ENCODE data around the gene FOSL1. TPM values are rescaled to one million over a fixed set of nuclear protein-coding genes. Genes with fewer than 3 reads are reported as not detected.

The FOSL1 gene
- total RNA-seq, 1 experiment from 2014 or later = 33.7 TPM

- H3K23me2 ChIP-seq (ENCODE audit: insufficient read length, low read depth, low read length, poor library complexity, severe bottlenecking) = no peaks in the 10 kb centered on the region
- H2BK20ac ChIP-seq (ENCODE audit: low read depth, low read length, poor library complexity, severe bottlenecking) = no peak overlapping the region
- no CpG with 5 or more reads among the region's 4 CpGs for WGBS (ENCODE audit: extremely low coverage, insufficient read length, low lambda C conversion rate)
These were observed 58.0 kb downstream of the FOSL1 start for GRCh38 chr11:65842144-65842543.

More at GRCh38 chr11:65842144-65842543, 58.0 kb downstream of the FOSL1 start:
- Histone ChIP-seq H2AK5ac (ENCODE audit: insufficient read length, low read length) (no peak overlapping the region), H3K27ac (ENCODE audit: insufficient read length, low read depth, low read length) (no peak overlapping the region), H4K20me1 (ENCODE audit: control insufficient read depth, insufficient read depth, insufficient read length) (no peaks in the 10 kb centered on the region), H3K14ac (ENCODE audit: insufficient read depth, low read length) (no peak overlapping the region), H2BK12ac (ENCODE audit: insufficient read length, low read depth, low read length) (no peak overlapping the region), H4K5ac (ENCODE audit: insufficient read length, low read depth, low read length) (no peak overlapping the region), H3T11ph (ENCODE audit: low read length) (no peak overlapping the region), H3K4me2 (ENCODE audit: insufficient read depth, insufficient read length, low read length) (no peak overlapping the region), H3K79me2 (ENCODE audit: insufficient read depth, low read length) (no peaks in the 10 kb centered on the region), H3K4ac (ENCODE audit: low read depth, low read length) (no peak overlapping the region), H3K79me1 (ENCODE audit: insufficient read depth, low read depth, low read length, poor library complexity, severe bottlenecking) (no peaks in the 10 kb centered on the region), H2BK5ac (ENCODE audit: insufficient read length, low read length) (no peak overlapping the region), H4K91ac (ENCODE audit: insufficient read length, low read depth, low read length) (no peak overlapping the region), H3K23ac (ENCODE audit: insufficient read length, low read depth, low read length) (no peak overlapping the region), H4K8ac (replicated peaks; ENCODE audit: insufficient read length, low read depth, low read length) (no peak overlapping the region), H3K4me1 (ENCODE audit: insufficient read depth, low read length) (no peaks in the 10 kb centered on the region), H3K9me3 (ENCODE audit: control insufficient read depth, low read depth, low read length) (no peaks in the 10 kb centered on the region), H2BK15ac (ENCODE audit: low read depth, low read length) (no peak overlapping the region), H2AFZ (ENCODE audit: low read length) (no peak overlapping the region), H3K9ac (ENCODE audit: extremely low read depth, insufficient read length, low read length) (no peak overlapping the region), H3K27me3 (ENCODE audit: insufficient read depth, low read length) (no peaks in the 10 kb centered on the region), H3K56ac (ENCODE audit: insufficient read length, low read depth, low read length) (no peak overlapping the region), H2BK120ac (ENCODE audit: low read depth, low read length, poor library complexity, severe bottlenecking) (no peak overlapping the region), H3K18ac (ENCODE audit: insufficient read length, low read depth, low read length) (no peak overlapping the region)
- no peak for TF ChIP-seq CTCF (conservative IDR thresholded peaks at IDR 0.05)
- no peak overlapping the region for H3K27ac Mint-ChIP-seq
- peaks cover 7% of the 10 kb centered on the region for H3K27me3 Mint-ChIP-seq (ENCODE audit: low read depth)
- no peaks in the 10 kb centered on the region for H3K9me3 Mint-ChIP-seq
- no peak for DNase-seq
- H3K36me3 Mint-ChIP-seq (ENCODE audit: insufficient read depth in 1 of 3, low read depth in 3 of 3) = no peaks in the 10 kb centered on the region
- no peaks in the 10 kb centered on the region for H3K4me1 Mint-ChIP-seq
- H3K4me3 Mint-ChIP-seq = no peak overlapping the region

Other genes with a start within 250 kb of the FOSL1 start
- 43.3 and 48.8 TPM in 2 replicates for gene RELA, start 237.5 kb downstream of the FOSL1 start, total RNA-seq (2021)
- 56.7 and 57.4 TPM in 2 replicates for gene KAT5, start 188.1 kb downstream of the FOSL1 start, total RNA-seq (2021)
- 53.8 and 57.7 TPM in 2 replicates for gene RNASEH2C, start 179.6 kb downstream of the FOSL1 start, total RNA-seq (2021)
- 9.4 and 9.6 TPM in 2 replicates for gene AP5B1, start 119.4 kb downstream of the FOSL1 start, total RNA-seq (2021)
- 5.1 and 5.7 TPM in 2 replicates for gene OVOL1, start 113.3 kb downstream of the FOSL1 start, total RNA-seq (2021)
- 0.88 and 1.2 TPM in 2 replicates for gene SNX32, start 66.4 kb downstream of the FOSL1 start, total RNA-seq (2021)
- gene CFL1, start 42.2 kb downstream of the FOSL1 start, total RNA-seq (2021) = 1,107 and 1,147 TPM in 2 replicates
- 45.0 and 49.2 TPM in 2 replicates for gene MUS81, start 40.0 kb downstream of the FOSL1 start, total RNA-seq (2021)
- 22.9 and 26.2 TPM in 2 replicates for gene EFEMP2, start 27.6 kb downstream of the FOSL1 start, total RNA-seq (2021)
- not detected in 2 replicates for gene CTSW, start 20.6 kb downstream of the FOSL1 start, total RNA-seq (2021)
- gene FIBP, start 11.9 kb downstream of the FOSL1 start, total RNA-seq (2021) = 86.8 and 87.0 TPM in 2 replicates
- gene CCDC85B, start 9.7 kb downstream of the FOSL1 start, total RNA-seq (2021) = 23.3 and 23.4 TPM in 2 replicates
- 14.0 and 15.7 TPM in 2 replicates for gene C11orf68, start 18.7 kb upstream of the FOSL1 start, total RNA-seq (2021)
- 101 and 105 TPM in 2 replicates for gene DRAP1, start 19.0 kb upstream of the FOSL1 start, total RNA-seq (2021)
- 2.2 and 3.1 TPM in 2 replicates for gene TSGA10IP, start 45.1 kb upstream of the FOSL1 start, total RNA-seq (2021)
- 52.0 and 57.8 TPM in 2 replicates for gene SART1, start 61.3 kb upstream of the FOSL1 start, total RNA-seq (2021)
- gene EIF1AD, start 101.8 kb upstream of the FOSL1 start, total RNA-seq (2021) = 46.7 and 52.6 TPM in 2 replicates
- 346 and 359 TPM in 2 replicates for gene BANF1, start 102.1 kb upstream of the FOSL1 start, total RNA-seq (2021)
- gene CST6, start 111.6 kb upstream of the FOSL1 start, total RNA-seq (2021) = not detected in 2 replicates
- not detected in 2 replicates for gene CATSPER1, start 126.1 kb upstream of the FOSL1 start, total RNA-seq (2021)
- gene GAL3ST3, start 148.8 kb upstream of the FOSL1 start, total RNA-seq (2021) = 17.2 and 19.8 TPM in 2 replicates
- gene SF3B2, start 152.0 kb upstream of the FOSL1 start, total RNA-seq (2021) = 237 and 248 TPM in 2 replicates
- gene PACS1, start 169.9 kb upstream of the FOSL1 start, total RNA-seq (2021) = 28.7 and 35.5 TPM in 2 replicates

Measured in H9 (cell line).